HG03432 (cell line): ENCODE data around the gene OTUB1.
"Not testable (repeated sequence)": the region's sequence is repeated elsewhere in the genome, so short reads cannot be mapped to it uniquely, and the experiment has no call there.

Source experiments
- ATAC-seq: cut with Tn5 transposase; IDR thresholded peaks from one replicate; pipeline ENCODE4 v1.9.1; 2021; ENCODE audit warnings: mild to moderate bottlenecking, moderate library complexity; ENCODE audit not compliant: unreplicated experiment

OTUB1 gene, protein sequence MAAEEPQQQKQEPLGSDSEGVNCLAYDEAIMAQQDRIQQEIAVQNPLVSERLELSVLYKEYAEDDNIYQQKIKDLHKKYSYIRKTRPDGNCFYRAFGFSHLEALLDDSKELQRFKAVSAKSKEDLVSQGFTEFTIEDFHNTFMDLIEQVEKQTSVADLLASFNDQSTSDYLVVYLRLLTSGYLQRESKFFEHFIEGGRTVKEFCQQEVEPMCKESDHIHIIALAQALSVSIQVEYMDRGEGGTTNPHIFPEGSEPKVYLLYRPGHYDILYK

DNA sequence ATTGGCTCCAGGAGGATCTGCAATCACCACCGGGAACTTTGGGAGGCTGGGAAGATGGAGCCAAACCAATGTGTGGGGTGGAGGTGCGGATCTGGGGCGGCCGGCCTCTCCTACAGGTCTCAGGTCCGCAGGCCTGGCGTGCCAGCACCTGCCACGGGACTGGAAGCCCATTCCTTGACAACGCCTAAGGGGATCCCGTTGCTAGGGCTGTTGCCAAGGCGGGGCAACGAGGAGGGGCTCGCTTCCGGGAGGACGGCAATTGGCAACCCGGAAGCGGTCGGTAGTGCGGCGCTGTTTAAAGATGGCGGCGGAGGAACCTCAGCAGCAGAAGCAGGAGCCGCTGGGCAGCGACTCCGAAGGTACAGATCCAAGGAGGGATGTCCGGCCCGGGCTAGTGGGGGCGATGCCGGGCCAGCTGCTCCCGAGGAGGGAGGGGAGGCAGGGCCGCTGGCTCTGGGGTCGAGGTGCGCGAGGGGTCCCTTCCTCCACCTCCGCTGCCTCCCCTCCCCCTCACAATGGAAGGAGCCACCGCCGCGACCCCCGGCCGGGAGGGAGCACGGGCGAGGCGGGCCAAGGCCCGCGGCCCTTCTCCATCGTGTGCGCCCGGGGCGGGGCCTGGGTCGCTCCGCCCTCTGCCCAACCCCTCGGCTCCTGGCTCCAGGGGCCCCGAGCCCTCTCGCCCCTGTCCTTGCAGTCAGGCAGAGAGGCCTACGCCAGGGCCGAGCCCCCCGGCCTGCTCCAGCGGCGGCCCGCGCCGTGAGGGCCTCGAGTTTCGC is at the start of gene OTUB1:
Gene OTUB1 (plus strand): TSS at position 283 of the 776 bp plus-strand sequence. CDS start 19 bp downstream, at position 302.
- peak; percentile 87 for ATAC-seq

DNA sequence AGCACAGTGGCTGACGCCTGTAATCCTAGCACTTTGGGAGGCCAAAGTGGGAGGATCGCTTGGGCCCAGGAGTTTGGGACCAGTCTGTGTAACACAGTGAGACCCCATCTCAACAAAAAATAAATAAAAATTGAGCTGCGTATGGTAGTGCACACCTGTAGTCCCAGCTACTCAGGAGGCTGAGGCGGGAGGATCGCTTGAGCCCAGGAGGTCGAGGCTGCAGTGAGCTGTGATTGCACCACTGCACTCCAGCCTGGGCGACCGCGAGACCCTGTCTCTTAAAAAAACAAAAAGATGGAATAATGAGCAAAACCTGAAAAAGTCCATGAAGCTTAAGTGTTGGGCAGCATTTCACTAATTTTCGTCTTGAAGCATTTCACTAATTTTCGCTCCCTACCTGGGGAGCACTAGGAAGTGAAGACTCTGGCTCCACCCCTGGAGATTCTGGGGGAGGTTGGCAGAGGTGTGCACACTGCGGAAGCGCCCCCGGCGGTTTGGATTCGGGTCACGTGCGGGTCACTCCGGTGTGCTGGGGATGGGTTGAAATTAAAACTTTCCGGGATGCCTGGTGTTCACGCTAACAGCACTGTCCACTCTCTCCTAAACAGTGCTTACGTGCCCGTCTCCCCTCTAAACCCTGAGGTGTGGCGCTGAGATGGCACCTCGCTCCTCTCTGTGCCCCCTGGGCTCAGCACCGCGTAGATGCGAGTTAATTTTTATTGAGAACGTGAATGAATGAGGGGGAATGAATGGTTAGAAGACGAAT is 48.3 kb upstream of the OTUB1 start:
- ATAC-seq: peak; percentile 16

DNA sequence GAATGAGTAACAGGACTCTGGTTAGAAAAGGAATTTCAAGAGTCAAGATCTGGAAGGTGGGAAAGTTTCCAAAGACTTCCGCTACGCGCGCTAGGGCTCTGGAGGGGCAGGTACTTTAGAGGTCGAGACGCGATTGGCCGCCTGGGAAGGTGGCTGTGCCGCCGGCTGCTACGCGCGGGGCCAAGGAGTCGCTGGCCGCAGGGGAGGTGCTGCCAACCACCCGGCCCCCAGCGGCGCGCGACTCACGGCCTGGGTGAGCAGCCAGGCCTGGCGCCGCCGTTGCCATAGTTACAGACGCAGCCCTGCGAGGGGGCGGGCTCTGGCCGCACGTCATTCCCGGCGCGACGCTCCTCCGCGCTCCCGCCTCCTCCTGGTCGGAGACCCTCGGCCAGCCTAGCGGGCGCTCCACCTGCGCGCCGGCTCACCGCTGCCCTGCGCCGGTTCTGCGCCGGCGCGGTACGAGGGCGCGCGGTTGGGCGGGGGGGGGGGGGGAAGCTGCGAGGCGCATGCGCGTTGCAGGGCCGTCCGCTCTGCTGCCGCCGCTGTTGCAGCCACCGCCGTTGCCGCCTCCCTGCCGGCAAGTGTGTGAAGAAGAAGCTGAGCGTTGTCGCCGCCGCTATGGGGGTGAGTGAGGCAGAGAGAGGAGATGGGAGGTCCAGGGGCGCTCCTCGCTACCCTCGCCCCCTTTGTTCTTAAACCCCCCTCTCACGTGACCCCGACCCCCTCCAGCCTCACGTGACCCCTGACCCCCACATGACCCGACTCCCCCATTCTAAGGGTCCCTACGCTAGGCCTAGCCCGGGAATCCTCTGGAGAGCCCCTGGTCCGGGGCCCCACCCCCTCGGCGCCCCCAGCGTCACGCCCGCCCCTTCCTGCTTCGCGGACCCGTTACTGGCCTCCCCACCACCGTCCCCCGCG is 47.5 kb upstream of the OTUB1 start, which contains the start of gene NAA40:
Gene NAA40 (plus strand): TSS at position 524 of the 918 bp plus-strand sequence. CDS start 95 bp downstream, at position 619.
- ATAC-seq: peak; percentile 90

DNA sequence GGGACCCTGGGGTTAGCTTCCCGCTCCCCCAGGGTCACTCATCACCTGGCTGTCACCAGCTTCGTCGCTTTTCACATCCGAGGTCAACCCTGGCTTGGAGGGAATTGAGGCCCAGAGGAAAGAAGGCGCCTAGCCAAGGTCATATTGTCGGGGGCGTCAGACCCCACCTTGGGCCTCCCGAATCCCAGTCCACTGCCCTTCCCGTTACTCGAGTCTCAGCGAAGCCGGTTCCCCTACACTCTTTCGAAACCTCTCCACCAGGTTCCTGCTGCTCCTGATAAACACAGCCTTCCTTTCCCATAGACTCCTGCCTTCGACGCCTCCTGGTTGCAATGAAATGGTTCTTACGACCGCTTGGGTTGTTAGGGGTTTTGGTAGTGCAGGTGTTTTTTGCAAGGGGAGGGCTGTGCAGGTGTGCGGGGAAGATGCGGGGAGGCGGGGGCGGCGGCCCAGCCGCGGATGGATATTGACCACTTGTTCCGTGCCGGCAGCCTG is 46.8 kb upstream of the OTUB1 start:
- no peak for ATAC-seq

DNA sequence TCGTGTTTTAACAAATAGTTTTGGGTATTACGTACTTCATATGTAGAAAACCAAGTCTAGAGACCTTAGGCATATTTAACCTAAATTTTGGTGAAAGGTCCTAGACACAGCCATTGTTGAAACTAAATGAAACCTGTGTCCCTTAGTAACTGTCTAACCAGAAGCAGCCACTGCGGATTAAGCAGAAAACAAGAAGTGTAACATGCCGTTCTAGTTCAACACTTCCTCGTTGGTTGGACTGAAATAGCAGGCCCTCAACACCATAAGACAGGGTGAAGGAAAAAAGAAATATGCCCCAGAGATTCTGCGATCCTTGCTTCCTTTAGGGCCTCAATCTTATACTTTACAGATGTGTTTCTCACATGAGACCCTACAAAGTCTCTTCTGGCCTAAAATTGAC is 45.5 kb upstream of the OTUB1 start:
- no peak for ATAC-seq

DNA sequence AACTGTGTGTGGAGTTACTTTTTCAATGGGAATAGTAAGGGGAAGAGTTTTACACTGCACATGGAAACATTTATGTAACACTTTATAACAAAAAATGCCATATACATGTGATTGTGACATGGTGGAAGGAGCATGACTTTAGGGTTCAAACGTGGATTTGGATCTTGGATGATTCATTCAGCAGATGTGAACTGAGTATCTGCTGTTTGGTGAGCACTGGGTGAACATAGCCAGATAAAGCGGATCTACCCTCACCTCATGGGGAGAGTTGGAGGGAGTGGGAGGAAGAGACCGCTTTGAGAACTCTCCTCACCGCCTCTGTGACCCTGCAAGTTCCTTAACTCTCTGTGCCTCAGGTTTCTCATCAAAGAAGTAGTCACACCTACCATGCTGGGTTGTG is 44.3 kb upstream of the OTUB1 start:
- ATAC-seq: no peak

DNA sequence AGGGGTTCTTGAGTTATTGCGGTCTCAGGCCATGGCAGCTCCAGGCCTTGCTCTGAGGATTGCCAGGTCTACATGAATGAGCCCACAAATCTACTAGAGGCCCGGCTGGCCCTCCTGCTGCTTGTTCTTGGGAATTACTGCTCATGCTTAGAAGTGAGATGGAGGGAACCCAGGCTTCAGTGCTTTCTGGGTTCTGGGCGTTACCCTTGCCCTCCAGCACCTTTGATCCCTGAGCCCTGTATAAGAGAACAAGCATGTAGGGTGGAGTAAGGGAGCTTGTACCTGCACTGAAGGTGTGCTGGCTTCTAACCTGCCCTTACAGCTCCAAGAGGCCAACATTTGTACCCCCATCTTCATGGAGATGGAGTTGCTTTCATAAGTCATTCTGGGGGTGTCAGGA is 43.4 kb upstream of the OTUB1 start:
- ATAC-seq: no peak

DNA sequence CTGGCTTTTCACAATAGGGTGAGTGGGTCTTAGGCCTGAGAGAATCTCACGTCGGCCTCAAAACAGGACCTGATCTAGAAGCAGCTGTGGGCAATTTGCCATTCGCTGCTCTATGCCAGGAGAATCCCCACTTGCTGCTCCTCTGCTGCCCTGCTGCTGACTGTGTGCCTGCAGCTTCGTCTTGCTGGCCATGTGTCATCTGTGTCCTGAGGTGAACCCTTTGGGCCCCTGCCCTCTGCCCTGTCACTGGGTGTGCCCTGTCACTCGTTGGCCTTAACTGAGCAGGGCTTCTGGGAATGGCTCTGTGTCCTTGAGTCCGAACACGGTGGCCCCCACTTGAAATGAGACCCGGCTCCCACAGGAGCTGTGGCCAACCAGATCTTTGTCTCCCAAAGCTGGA is 41.3 kb upstream of the OTUB1 start:
- no peak for ATAC-seq

DNA sequence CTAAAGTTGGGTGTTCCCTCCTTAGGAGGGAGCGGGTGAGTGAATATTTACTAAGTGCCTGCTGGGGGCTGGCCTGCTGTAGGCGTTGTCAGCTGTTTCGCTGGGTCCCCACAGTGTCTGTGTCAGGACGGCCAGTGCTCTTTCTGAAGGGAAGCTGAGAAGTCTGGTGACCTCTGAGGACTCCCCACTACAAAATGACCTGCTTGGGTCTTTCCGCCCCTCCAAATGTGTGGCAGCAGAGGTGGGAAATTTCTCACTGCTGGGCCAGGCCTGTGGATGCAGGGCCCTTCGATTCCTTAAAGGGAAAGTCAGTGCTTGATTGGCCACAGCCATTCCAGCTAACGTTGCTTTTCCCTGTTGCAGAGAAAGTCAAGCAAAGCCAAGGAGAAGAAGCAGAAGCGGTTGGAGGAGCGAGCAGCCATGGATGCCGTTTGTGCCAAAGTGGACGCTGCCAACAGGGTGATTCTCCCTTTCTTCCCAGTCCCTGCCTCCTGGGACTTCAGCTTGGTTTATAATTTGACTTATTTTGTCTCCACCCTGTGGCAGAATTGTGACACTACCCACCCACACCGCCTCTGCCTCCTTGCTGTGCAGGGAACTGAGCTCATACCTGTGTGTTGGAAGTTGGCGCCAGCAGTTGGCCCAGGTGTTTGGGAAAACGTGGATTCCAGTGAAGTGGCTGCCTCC is 40.6 kb upstream of the OTUB1 start:
- no peak for ATAC-seq

DNA sequence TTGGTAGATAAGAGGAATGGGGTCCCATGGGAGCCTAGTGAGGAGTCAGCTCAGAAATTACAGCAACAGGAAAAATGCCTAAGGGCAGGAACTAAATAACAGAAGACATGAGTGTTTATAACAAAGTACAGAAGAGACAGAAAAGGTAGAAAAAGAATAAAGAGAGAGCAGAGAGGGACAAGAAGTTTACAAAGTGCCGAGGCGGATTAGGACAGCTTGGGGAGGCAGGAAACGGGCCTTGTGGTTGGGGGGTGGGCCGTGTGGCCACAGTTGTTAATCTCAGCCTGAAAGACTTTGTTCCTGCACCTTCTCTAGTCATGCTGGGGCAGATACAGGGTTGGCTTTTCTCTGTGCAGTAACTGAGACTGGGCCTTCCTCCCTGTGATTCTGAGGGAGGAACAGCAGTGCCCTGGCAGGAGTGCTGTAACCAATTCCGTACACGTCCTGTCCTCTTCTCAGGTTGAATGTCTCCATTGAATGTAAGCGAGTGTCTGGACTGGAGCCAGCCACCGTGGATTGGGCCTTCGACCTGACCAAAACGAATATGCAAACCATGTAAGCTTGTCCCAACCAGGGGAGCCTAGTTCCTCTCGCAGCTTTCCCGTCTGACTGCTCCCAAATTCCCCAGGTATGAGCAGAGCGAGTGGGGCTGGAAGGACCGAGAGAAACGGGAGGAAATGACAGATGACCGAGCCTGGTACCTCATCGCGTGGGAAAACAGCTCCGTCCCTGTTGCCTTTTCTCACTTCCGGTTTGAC is 34.3 kb upstream of the OTUB1 start:
- no peak for ATAC-seq

DNA sequence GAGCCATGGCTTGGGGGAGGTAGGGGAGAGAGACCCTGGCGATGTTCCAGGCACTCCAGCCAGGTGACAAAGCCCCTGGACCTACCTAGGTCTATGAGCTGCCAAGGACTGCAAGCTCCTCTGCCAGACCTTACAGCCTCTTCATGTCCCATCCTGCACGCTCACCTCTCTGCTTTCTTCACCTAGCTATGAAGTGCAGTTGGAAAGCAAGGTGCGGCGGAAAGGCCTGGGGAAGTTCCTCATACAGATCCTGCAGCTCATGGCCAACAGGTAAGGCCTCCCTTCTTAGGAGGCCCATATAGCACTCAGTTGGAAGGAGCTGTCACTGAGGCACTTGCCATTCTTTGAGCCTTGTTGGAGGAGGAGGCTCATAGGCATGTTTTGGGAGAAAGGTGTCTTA is 33.7 kb upstream of the OTUB1 start:
- no peak for ATAC-seq

DNA sequence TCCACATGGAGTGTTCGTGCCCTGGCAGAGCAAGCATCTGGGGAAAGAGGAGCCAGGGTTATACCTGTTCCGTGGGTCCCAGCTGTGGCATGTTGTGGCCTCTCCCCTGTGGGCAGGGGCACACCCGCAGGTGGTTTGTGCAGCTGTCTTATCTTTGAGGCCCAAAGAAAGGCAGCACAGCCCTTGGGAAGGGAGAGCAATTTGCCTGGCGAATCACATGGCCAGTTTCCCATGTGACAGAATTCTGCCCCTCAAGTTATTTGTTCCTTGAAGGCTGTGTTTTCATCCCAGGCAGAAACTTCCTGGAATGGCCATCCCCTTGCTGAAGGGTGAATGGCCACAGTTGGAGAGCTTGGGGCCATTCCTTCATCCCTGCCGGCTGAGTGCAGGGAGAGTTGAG is 28.2 kb upstream of the OTUB1 start:
- no peak for ATAC-seq

DNA sequence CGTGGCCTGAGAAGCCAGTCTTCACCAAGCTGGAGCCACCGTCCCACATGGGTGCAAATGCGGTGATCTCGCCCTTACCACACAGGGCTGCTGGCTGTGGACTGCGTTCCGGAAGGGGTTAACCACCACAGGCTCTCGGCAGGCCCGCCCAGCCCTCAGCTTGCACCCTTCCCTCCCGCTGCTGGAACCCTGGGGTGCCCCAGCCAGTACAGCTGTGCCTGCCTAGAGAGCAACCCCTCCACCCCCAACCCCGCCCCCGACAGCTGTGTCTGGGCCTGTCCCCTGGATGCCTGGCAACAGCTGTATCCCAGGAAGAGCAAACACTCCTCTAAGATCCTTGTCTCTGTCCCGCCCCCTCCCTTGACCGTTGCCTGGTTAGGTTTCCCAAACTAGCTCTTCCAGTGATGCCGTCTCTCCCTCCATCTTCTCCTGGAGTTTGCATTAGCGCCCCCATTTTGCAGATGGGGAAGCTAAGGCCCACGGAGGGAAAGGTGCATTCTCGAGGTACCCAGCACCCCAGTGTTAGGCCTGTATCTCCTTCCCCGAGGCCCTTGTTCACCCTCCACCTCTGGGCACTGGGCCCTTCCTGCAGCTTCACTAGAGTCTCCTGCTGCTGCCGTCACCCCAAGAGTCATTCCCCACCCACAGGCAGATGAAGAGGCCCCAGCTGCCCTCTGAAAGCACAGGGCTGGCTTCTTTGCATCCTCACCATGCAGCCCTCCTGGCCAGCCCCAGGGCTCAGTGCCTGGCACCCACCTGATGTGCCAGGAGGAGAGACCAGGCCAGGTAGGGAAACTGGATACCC is 24.4 kb upstream of the OTUB1 start:
- ATAC-seq: no peak

DNA sequence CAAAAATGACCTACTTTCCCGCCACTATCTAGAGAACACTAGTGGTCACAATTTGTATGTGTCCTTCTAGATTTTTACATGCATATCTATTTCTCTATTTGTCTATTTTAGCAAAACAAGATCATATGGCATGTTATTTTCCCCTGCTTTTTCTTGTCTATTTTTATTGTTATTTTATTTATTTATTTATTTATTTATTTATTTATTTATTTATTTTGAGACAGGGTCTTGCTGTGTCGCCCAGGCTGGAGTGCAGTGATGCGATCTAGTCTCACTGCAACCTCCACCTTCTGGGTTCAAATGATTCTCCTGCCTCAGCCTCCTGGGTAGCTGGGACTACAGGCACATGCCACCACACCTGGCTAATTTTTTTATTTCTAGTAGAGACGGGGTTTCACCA is 22.3 kb upstream of the OTUB1 start:
- ATAC-seq: not testable (repeated sequence)

DNA sequence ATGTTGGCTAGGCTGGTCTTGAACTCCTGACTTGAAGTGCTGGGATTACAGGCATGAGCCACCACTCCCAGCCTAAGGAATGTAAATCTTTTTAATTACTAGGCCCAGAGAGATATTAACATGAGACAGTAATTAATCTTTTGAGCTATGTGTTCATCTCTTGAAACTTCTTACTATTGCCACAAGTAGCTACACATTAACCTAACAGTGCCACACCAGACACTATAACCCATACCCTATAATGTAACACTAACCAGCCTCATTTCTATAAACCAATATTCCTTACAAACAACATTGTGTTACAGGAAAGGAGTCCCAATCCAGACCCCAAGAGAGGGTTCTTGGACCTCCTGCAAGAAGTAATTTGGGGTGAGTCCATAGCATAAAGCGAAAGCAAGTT is 19.8 kb upstream of the OTUB1 start:
- no peak for ATAC-seq

DNA sequence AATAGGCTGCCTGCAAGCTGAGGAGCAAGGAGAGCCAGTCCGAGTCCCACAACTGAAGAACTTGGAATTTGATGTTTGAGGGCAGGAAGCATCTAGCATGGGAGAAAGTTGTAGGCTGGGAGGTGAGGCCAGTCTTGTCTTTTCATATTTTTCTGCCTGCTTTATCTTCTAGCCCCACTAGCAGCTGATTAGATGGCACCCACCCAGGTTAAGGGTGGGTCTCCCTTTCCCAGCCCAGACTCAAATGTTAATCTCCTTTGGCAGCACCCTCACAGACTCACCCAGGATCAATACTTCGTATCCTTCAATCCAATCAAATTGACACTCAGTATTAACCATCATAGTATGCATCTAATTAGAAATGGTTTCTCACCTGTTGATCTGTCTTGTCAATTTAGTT is 16.8 kb upstream of the OTUB1 start:
- no peak for ATAC-seq

DNA sequence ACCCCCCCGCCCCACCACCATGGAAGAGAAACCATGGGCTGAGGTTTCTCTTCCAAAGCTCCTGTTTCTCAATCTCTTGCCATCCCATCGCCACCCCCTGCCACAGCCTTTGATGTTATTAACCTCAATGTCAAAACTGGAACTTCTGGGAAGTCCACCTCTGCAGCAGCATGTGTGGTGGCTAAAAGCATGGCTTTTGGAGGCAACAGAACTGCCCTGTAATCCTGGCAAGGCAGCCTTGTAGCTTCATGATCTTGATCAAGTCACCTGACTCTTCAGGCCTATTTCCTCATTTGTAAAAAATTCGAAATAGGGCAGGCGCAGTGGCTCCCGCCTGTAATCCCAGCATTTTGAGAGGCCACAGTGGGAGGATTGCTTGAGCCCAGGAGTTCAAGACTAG is 15.3 kb upstream of the OTUB1 start:
- no peak for ATAC-seq

DNA sequence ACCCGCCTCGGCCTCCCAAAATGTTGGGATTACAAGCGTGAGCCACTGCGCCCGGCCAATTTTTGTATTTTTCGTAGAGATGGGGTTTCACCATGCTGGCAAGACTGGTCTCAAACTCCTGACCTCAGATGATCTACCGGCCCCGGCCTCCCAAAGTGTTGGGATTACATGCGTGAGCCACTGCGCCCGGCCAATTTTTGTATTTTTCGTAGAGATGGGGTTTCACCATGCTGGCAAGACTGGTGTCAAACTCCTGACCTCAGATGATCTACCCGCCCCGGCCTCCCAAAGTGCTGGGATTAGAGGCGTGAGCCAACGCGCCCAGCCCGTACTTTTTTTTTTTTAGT is 12.4 kb upstream of the OTUB1 start:
- ATAC-seq: not testable (repeated sequence)
